Calu3 (cell line): ENCODE results near the gene KCNK4. TPM values are rescaled to one million over a fixed set of nuclear protein-coding genes. Genes with fewer than 3 reads are reported as not detected.
A peak's percentile ranks its signal among the peaks of the same experiment; 100 is the strongest.
"Not testable (repeated sequence)": the region's sequence is repeated elsewhere in the genome, so short reads cannot be mapped to it uniquely, and the experiment has no call there.

ENCODE experiments used
- BruUV-seq: library from RNA; stranded (reverse); fragments of 400-500 nt; replicated peaks from 2 replicates; lab custom pipeline; 2021; lab: Mats Ljungman, UMichigan
- CTCF ChIA-PET: fragments of 300-600 bp; sonication (Branson Sonifier 250); formaldehyde crosslinking; loops from one replicate; lab custom pipeline; 2022; ENCODE audit warnings: antibody characterized with exemption; lab: Charles Lee
- DNase-seq: peaks from one replicate; pipeline ENCODE4 v3.0.0; 2022
- H3K27ac Mint-ChIP-seq: one replicate; pipeline ENCODE4 v1.8.0; 2022; ENCODE audit warnings: mixed read lengths; ENCODE audit not compliant: unreplicated experiment
- H3K27me3 Mint-ChIP-seq: one replicate; pipeline ENCODE4 v1.8.0; 2022; ENCODE audit warnings: mixed read lengths; ENCODE audit not compliant: unreplicated experiment
- H3K36me3 Mint-ChIP-seq: one replicate; pipeline ENCODE4 v1.8.0; 2022; ENCODE audit warnings: mild to moderate bottlenecking, moderate library complexity, mixed read lengths; ENCODE audit not compliant: insufficient read depth, unreplicated experiment
- H3K4me1 Mint-ChIP-seq: one replicate; pipeline ENCODE4 v1.8.0; 2022; ENCODE audit warnings: mild to moderate bottlenecking, low read depth, mixed read lengths; ENCODE audit not compliant: unreplicated experiment
- H3K4me3 Mint-ChIP-seq: one replicate; pipeline ENCODE4 v1.8.0; 2022; ENCODE audit warnings: mild to moderate bottlenecking, low read depth, moderate library complexity, mixed read lengths; ENCODE audit not compliant: unreplicated experiment
- H3K9me3 Mint-ChIP-seq: one replicate; pipeline ENCODE4 v1.8.0; 2022; ENCODE audit warnings: low read depth, mixed read lengths; ENCODE audit not compliant: unreplicated experiment
- CTCF ChIP-seq: fragments of 200-600 bp; IDR thresholded peaks from one replicate; pipeline ENCODE4 v1.8.0; 2022; ENCODE audit warnings: antibody characterized with exemption; ENCODE audit not compliant: unreplicated experiment
- intact Hi-C: fragments of 100-400 bp; cut with micrococcal nuclease; formaldehyde crosslinking; loops from one replicate; pipeline ENCODE4 v1.10.0; 2022; ENCODE audit not compliant: unreplicated experiment
- total RNA-seq: library from RNA; stranded (reverse); gene quantifications from 2 replicates; pipeline ENCODE4 v1.2.3, GENCODE V29; 2022

The KCNK4 gene
- total RNA-seq, 1 experiment from 2014 or later = not detected

DNA sequence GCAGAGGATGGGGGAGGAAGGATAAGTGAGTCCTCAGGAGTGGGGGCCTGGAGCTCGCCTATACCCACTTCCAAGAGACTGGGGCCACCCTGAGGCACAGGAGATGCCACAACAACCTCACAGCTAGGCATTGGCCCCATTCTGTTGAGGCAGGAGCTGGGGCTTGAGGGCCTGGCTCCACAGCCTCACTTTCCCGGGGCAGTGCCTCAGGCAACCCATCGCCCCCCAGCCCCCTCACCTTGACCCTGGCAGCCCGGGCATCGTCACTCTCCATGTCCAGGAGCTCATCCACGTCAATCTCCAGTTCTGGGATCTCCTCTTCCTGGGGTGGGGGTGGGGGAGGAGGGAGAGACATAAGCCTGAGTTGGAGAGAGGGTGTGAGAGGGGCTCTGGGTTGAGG, 46.1 kb upstream of the KCNK4 start:
- no peak for TF ChIP-seq CTCF
- H3K9me3 Mint-ChIP-seq = no peaks in the 10 kb centered on the region
- peaks cover 34% of the 10 kb centered on the region for H3K4me1 Mint-ChIP-seq
- CTCF ChIA-PET = interaction anchor here (0.5 to 1.9 kb wide), 7 partner anchors 12 to 558 kb away, joined by 3 to 11 read pairs (median 4); no protein-coding TSS in a partner anchor
- DNase-seq = no peak
- no TSS peak for BruUV-seq
- peaks cover 97% of the 10 kb centered on the region for H3K36me3 Mint-ChIP-seq
- H3K27ac Mint-ChIP-seq = peak overlapping the region; percentile 82
- peak overlapping the region; percentile 96 for H3K4me3 Mint-ChIP-seq
- intact Hi-C loops = loop anchor here (10.0 kb wide), 1 partner anchor 60 kb away; the partner anchor contains the start of genes CATSPERZ and ESRRA
- no peaks in the 10 kb centered on the region for H3K27me3 Mint-ChIP-seq

GRCh38 chr11:64245401-64245796, 45.7 kb upstream of the KCNK4 start:
- intact Hi-C loops = loop anchor here (10.0 kb wide), 1 partner anchor 59 kb away; the partner anchor contains the start of genes CATSPERZ and ESRRA
- CTCF ChIA-PET = interaction anchor here (0.5 to 1.9 kb wide), 7 partner anchors 19 to 559 kb away, joined by 3 to 11 read pairs (median 4); partner anchors contain the start of gene TRMT112
- Mint-ChIP-seq H3K27me3 (no peaks in the 10 kb centered on the region), H3K36me3 (peaks cover 95% of the 10 kb centered on the region), H3K4me3 (peak overlapping the region; percentile 96), H3K9me3 (no peaks in the 10 kb centered on the region), H3K27ac (peak overlapping the region; percentile 82), H3K4me1 (peaks cover 30% of the 10 kb centered on the region)
- no peak for TF ChIP-seq CTCF
- DNase-seq = peak; percentile 66
- no TSS peak for BruUV-seq

DNA sequence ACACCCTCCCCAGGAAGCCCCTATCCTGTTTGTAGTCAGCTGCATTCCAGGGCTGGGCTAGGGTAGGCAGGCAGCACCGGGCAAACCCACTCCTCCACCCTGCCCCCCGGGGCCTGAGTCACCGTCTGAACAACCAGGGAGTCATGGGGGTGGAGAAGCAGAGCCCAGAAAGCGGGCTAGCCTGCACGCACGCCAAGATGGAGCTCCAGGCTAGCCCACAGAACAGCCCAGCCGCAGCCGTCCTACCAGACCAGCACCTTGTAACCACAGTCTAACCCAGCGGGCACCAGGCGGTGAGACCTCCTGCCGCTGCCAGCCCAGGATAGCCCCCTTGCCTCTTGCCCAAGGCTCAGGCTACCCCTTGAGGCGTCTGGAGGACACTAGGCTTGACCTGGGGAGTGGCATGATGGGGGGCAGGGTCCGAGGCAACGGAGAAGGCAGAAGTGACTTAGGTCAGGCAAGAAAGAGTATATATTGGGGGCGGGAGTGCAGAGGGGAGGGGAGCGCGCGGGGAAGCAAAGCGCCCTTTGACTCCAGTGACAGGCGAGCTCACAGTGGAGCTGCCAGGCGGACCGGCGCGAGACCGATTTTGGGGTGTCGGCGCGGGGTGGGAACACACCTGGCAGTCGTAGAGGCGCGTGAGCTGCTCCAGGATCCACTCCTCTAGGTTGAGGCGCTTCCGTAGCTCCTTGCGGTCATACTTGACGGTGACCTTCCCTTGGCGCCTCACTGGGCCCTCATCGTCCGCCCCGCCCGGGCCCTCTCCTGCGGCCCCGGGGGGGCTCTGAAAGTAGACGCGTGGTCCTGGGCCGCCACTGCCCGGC, 45.1 kb upstream of the KCNK4 start:
- Mint-ChIP-seq H3K9me3 (no peaks in the 10 kb centered on the region), H3K27ac (peak overlapping the region; percentile 82), H3K27me3 (no peaks in the 10 kb centered on the region), H3K36me3 (peaks cover 95% of the 10 kb centered on the region), H3K4me3 (peak overlapping the region; percentile 96), H3K4me1 (peaks cover 28% of the 10 kb centered on the region)
- intact Hi-C loops = loop anchor here (10.0 kb wide), 1 partner anchor 59 kb away; the partner anchor contains the start of genes CATSPERZ and ESRRA
- TSS peak; percentile 47 for BruUV-seq
- CTCF ChIA-PET = interaction anchor here (0.7 to 1.9 kb wide), 5 partner anchors 9 to 71 kb away, joined by 3 to 11 read pairs (median 4); partner anchors contain the start of gene TRMT112
- DNase-seq = peak; percentile 95
- TF ChIP-seq CTCF = no peak

- CTCF ChIA-PET = interaction anchor here (1.5 to 1.6 kb wide), 2 partner anchors 9 to 22 kb away, joined by 4 to 7 read pairs; no protein-coding TSS in a partner anchor
- peak overlapping the region; percentile 96 for H3K27ac Mint-ChIP-seq
- BruUV-seq, H3K9me3 Mint-ChIP-seq, H3K27me3 Mint-ChIP-seq, DNase-seq: not testable (repeated sequence)
- peaks cover 95% of the 10 kb centered on the region for H3K36me3 Mint-ChIP-seq
- intact Hi-C loops = loop anchor here (10.0 kb wide), 1 partner anchor 58 kb away; the partner anchor contains the start of genes CATSPERZ and ESRRA
- peak overlapping the region; percentile 96 for H3K4me3 Mint-ChIP-seq
- H3K4me1 Mint-ChIP-seq = peaks cover 28% of the 10 kb centered on the region
These were observed 44.6 kb upstream of the KCNK4 start for GRCh38 chr11:64246621-64246870.
